Neutrophil (primary cell): Measurements from ENCODE around the gene MYMK.

Source experiments
- H3K27ac ChIP-seq: fragments of 200-600 bp; sonication (generic); 2 replicates; pipeline ENCODE4 v1.5.1; 2016; ENCODE audit warnings: mild to moderate bottlenecking, moderate library complexity
- H3K27me3 ChIP-seq: fragments of 200-600 bp; sonication (generic); 2 replicates; pipeline ENCODE4 v1.6.0; 2016; ENCODE audit warnings: mild to moderate bottlenecking
- H3K36me3 ChIP-seq: fragments of 200-600 bp; sonication (generic); 2 replicates; pipeline ENCODE4 v1.5.1; 2017
- H3K4me1 ChIP-seq, 2 experiments: fragments of 200-600 bp in 1 of 2; sonication (generic) in 1 of 2; 1 replicate in 1 of 2; 2 replicates in 1 of 2; pipeline versions ENCODE4 v1.5.1 to v1.6.1; 2013 to 2016; ENCODE audit warnings: low read depth in 1 of 2, low read length in 1 of 2, mild to moderate bottlenecking in 1 of 2, moderate library complexity in 1 of 2; ENCODE audit not compliant: control insufficient read depth in 1 of 2, insufficient read depth in 1 of 2
- H3K4me3 ChIP-seq, 2 experiments: fragments of 200-600 bp in 1 of 2; sonication (generic) in 1 of 2; 1 replicate in 1 of 2; 2 replicates in 1 of 2; pipeline ENCODE4 v1.5.1; 2013 to 2016; ENCODE audit warnings: low read depth in 1 of 2, low read length in 1 of 2, mild to moderate bottlenecking in 1 of 2, moderate library complexity in 1 of 2
- H3K9me3 ChIP-seq: fragments of 200-600 bp; sonication (generic); 2 replicates; pipeline ENCODE4 v1.5.1; 2016
- TF ChIP-seq, protein P1 (sequence below): fragments of 200-600 bp; sonication (generic); IDR thresholded peaks from 2 replicates; pipeline ENCODE4 v1.5.1; 2016; ENCODE audit warnings: antibody characterized with exemption

Gene MYMK

DNA sequence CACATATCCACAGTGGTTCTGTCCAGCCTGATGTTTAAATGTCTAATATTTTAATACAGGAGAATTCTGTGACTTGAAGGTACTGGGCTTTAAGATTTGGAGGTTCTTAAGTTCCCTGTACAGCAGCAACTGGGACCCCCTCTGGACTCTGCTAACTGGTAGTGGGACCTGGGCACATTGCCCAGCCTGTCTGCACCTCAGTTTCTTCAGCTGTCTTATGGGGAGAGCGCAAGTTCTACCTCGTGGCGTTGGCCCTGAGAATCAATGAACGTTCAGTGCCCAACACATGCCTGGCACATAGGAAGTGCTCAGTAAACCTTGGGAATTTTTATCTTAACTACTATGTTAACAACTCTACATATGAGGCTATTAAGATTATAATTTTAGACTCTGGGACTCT, 47.3 kb downstream of the MYMK start:
- Histone ChIP-seq H3K4me3 (no peak overlapping the region), H3K4me1 (peaks cover 11 to 14% of the 10 kb centered on the region in 2 experiments), H3K27me3 (peaks cover 77% of the 10 kb centered on the region), H3K36me3 (no peaks in the 10 kb centered on the region), H3K27ac (no peak overlapping the region), H3K9me3 (no peaks in the 10 kb centered on the region)
- TF ChIP-seq, protein P1, sequence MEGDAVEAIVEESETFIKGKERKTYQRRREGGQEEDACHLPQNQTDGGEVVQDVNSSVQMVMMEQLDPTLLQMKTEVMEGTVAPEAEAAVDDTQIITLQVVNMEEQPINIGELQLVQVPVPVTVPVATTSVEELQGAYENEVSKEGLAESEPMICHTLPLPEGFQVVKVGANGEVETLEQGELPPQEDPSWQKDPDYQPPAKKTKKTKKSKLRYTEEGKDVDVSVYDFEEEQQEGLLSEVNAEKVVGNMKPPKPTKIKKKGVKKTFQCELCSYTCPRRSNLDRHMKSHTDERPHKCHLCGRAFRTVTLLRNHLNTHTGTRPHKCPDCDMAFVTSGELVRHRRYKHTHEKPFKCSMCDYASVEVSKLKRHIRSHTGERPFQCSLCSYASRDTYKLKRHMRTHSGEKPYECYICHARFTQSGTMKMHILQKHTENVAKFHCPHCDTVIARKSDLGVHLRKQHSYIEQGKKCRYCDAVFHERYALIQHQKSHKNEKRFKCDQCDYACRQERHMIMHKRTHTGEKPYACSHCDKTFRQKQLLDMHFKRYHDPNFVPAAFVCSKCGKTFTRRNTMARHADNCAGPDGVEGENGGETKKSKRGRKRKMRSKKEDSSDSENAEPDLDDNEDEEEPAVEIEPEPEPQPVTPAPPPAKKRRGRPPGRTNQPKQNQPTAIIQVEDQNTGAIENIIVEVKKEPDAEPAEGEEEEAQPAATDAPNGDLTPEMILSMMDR: no peak

DNA sequence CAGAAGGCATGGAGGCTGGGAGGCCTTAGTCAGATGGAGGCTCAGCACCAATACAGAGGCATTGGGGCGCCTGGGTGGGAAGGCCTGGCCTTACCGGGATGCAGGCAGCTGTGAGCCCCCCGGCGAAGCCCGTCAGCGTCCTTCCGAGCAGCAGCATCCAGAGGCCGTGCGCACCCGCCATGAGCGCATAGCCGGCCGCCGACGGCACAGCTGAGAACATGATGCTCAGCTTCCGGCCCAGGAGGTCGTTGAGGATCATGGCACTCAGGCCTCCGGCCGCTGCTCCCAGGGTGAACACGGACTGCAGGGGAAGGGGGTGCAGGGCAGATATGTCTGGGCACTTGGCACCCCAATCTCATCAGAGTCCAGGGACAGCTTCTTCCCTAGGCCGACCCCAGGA, 47.8 kb downstream of the MYMK start:
- TF ChIP-seq, protein P1: no peak
- Histone ChIP-seq H3K27me3 (peaks cover 73% of the 10 kb centered on the region), H3K36me3 (no peaks in the 10 kb centered on the region), H3K27ac (no peak overlapping the region), H3K4me3 (no peak overlapping the region), H3K4me1 (peaks cover 11 to 14% of the 10 kb centered on the region in 2 experiments), H3K9me3 (no peaks in the 10 kb centered on the region)

DNA sequence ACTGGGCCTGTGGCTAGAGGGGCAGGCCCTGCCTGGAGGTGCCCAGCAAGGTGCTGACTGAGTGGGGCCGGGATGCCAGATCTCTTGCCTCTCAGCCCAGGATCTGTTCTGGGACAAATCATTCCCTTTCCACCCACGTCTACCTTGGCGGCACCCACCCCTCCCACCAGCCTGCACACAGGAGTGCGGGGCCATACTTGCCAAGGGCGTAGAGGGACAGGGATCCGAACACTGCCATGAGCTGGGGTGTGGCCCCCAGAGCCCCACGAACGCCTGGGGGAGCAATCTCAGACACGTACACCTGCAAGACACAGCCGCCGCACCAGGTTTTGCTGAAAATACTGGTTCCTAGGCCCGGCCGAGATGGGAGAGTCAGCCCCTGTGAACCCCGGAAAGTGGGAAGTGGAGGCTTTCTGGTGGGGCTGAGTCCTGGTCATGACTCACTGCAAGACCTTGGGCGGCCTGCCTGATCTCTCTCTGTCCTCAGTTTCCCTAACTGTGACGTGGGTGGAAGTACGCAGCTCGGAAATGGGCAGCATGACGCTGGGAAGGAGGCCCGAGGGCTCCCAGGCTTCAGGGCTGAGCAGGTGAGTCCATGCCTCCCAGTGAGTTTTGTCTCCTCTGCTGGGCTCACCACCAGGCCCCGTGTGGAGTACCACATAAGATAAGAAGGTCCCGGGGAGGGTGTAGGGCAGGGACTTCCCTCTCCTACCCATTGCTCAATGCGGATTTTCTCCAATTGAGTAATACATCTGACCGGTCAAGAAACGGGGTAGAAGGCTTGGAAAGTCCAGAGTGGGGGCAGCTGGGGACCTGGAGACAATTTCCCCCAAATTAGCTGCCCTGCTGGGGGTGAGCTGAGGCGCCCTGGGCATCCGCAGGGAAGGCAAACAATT, 48.5 kb downstream of the MYMK start:
- Histone ChIP-seq H3K4me1 (peaks cover 11 to 14% of the 10 kb centered on the region in 2 experiments), H3K9me3 (no peaks in the 10 kb centered on the region), H3K4me3 (no peak overlapping the region), H3K27ac (no peak overlapping the region), H3K27me3 (peaks cover 68% of the 10 kb centered on the region), H3K36me3 (no peaks in the 10 kb centered on the region)
- TF ChIP-seq, protein P1: no peak

DNA sequence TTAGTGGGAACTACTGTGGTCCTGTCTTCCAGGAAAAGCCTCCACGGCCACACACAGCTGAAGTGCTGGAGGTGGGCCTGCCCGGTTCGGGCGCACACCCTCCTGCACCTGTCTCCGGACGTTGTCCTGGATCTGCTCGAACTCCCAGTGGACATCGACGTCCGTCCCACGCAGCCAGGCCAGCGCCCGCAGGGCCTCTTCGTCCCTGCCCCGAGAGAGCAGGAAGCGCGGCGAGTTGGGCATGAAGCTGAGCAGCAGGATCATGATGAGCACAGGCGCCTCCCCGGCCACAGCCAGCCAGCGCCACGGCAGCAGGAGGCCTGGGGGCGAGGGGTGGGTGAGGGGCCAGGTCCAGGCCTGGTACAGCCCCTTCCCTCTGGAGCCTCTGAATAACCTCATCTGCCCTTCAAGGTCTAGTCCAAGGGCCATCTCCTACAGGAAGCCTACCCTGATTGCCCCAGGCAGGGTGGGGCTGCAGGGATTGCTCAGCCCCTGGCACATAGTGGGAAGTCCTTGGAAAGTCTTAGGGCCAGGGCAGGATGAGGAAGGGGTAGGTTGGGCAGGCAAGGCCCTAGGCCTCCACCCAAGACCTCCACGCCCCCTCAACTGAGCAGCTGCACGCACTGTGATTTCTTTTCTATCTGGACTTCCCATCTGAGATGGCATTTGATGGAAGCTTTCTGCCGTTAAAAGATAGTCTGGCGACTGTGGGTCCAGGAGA, 49.3 kb downstream of the MYMK start:
- TF ChIP-seq, protein P1: no peak
- peaks cover 60% of the 10 kb centered on the region for H3K27me3 ChIP-seq
- no peak overlapping the region for H3K4me3 ChIP-seq
- no peaks in the 10 kb centered on the region for H3K9me3 ChIP-seq
- H3K27ac ChIP-seq: no peak overlapping the region
- H3K4me1 ChIP-seq: peaks cover 11 to 14% of the 10 kb centered on the region in 2 experiments
- H3K36me3 ChIP-seq: no peaks in the 10 kb centered on the region

DNA sequence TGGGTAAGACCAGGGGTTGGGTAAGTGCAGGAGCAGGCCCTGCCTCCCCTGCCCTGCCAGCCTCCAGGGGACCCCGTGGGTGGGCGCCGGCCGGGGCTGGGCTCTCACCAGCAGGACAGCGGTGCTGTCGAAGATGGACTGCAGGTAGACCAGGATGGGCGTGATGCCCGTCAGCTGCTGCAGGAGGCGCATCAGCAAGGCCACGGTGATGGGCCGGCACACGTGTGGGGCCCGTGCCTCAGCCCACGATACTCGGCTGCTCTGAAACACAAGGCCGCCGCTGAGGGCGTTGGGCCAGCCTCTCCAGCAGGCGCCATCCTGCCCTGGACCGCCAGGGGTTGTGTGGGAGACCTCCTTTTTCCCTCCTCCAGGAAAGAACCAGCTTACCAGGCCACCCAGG, 49.9 kb downstream of the MYMK start:
- no peak overlapping the region for H3K27ac ChIP-seq
- H3K36me3 ChIP-seq: no peaks in the 10 kb centered on the region
- no peaks in the 10 kb centered on the region for H3K9me3 ChIP-seq
- peaks cover 54% of the 10 kb centered on the region for H3K27me3 ChIP-seq
- H3K4me1 ChIP-seq: peaks cover 11 to 14% of the 10 kb centered on the region in 2 experiments
- no peak overlapping the region for H3K4me3 ChIP-seq
- TF ChIP-seq, protein P1: no peak
